Trophoblast cell (in vitro differentiated cells and primary cell): ENCODE data around the gene COG1.
A peak's percentile ranks its signal among the peaks of the same experiment; 100 is the strongest.

ENCODE experiments used
- DNase-seq, 2 donors: peaks; one replicate each; pipeline ENCODE4 v3.0.0-alpha.2; 2016
- H2AFZ ChIP-seq: 2 replicates; pipeline ENCODE4 v1.6.1; 2013; ENCODE audit warnings: low read length, moderate library complexity, mild to moderate bottlenecking; ENCODE audit not compliant: insufficient read depth, poor library complexity
- H2AK5ac ChIP-seq: 2 replicates; pipeline ENCODE4 v1.6.1; 2013; ENCODE audit warnings: mild to moderate bottlenecking, low read length
- H2BK120ac ChIP-seq: 2 replicates; pipeline ENCODE4 v1.6.1; 2013; ENCODE audit warnings: low read length, mild to moderate bottlenecking, moderate library complexity; ENCODE audit not compliant: insufficient read depth, poor library complexity
- H2BK12ac ChIP-seq: 2 replicates; pipeline ENCODE4 v1.6.1; 2013; ENCODE audit warnings: mild to moderate bottlenecking, low read length, moderate library complexity
- H2BK5ac ChIP-seq: 2 replicates; pipeline ENCODE4 v1.6.1; 2013; ENCODE audit warnings: low read length, low read depth, moderate library complexity, mild to moderate bottlenecking; ENCODE audit not compliant: poor library complexity
- H3K14ac ChIP-seq: 2 replicates; pipeline ENCODE4 v1.6.1; 2013; ENCODE audit warnings: mild to moderate bottlenecking, low read length
- H3K18ac ChIP-seq: 2 replicates; pipeline ENCODE4 v1.6.1; 2013; ENCODE audit warnings: mild to moderate bottlenecking, low read length
- H3K23ac ChIP-seq: 2 replicates; pipeline ENCODE4 v1.6.1; 2013; ENCODE audit warnings: low read length
- H3K27ac ChIP-seq: 2 replicates; pipeline ENCODE4 v1.5.1; 2013; ENCODE audit warnings: low read depth, mild to moderate bottlenecking, inconsistent platforms, low read length, moderate library complexity
- H3K27me3 ChIP-seq: 2 replicates; pipeline ENCODE4 v1.6.1; 2013; ENCODE audit warnings: inconsistent platforms, mild to moderate bottlenecking, low read length, moderate library complexity; ENCODE audit not compliant: insufficient read depth
- H3K36me3 ChIP-seq, 2 experiments: 1 replicate in 1 of 2; 2 replicates in 1 of 2; pipeline ENCODE4 v1.6.1; 2013; ENCODE audit warnings: low read length in 2 of 2, mild to moderate bottlenecking in 2 of 2, moderate library complexity in 1 of 2; ENCODE audit not compliant: insufficient read depth in 2 of 2, control insufficient read depth in 1 of 2
- H3K4ac ChIP-seq: 2 replicates; pipeline ENCODE4 v1.6.1; 2013; ENCODE audit warnings: low read depth, mild to moderate bottlenecking, low read length, moderate library complexity
- H3K4me1 ChIP-seq, 2 experiments: 1 replicate in 1 of 2; 2 replicates in 1 of 2; pipeline ENCODE4 v1.6.1; 2013; ENCODE audit warnings: low read length in 2 of 2, mild to moderate bottlenecking in 2 of 2, moderate library complexity in 1 of 2; ENCODE audit not compliant: insufficient read depth in 2 of 2, control insufficient read depth in 1 of 2
- H3K4me2 ChIP-seq: 2 replicates; pipeline ENCODE4 v1.6.1; 2013; ENCODE audit warnings: inconsistent platforms, mild to moderate bottlenecking, low read length, moderate library complexity
- H3K4me3 ChIP-seq: 2 replicates; pipeline ENCODE4 v1.5.1; 2013; ENCODE audit warnings: mild to moderate bottlenecking, low read depth, low read length, inconsistent platforms
- H3K79me1 ChIP-seq: one replicate; pipeline ENCODE4 v1.6.1; 2013; ENCODE audit warnings: low read length
- H3K79me2 ChIP-seq: 2 replicates; pipeline ENCODE4 v1.6.1; 2013; ENCODE audit warnings: low read length, mild to moderate bottlenecking; ENCODE audit not compliant: control insufficient read depth, insufficient read depth, poor library complexity
- H3K9ac ChIP-seq: 2 replicates; pipeline ENCODE4 v1.6.1; 2013; ENCODE audit warnings: mild to moderate bottlenecking, low read length
- H3K9me3 ChIP-seq: 2 replicates; pipeline ENCODE4 v1.6.1; 2013; ENCODE audit warnings: low read depth, mild to moderate bottlenecking, control low read depth, inconsistent platforms, low read length; ENCODE audit not compliant: insufficient read depth
- H4K12ac ChIP-seq: 2 replicates; pipeline ENCODE4 v1.6.1; 2013; ENCODE audit warnings: low read depth, mild to moderate bottlenecking, low read length, moderate library complexity
- H4K8ac ChIP-seq: 2 replicates; pipeline ENCODE4 v1.6.1; 2013; ENCODE audit warnings: low read depth, mild to moderate bottlenecking, low read length, moderate library complexity
- H4K91ac ChIP-seq: one replicate; pipeline ENCODE4 v1.6.1; 2013; ENCODE audit warnings: low read depth, mild to moderate bottlenecking, low read length, moderate library complexity
- WGBS: extraction: QIAGEN DNeasy Blood & Tissue Kit; methylation state at CpG from one replicate; pipeline ENCODE4 v1.1.7; 2013; ENCODE audit warnings: missing lambda C conversion rate; ENCODE audit not compliant: insufficient read length, insufficient coverage; ENCODE audit errors: extremely low coverage; 5-methylcytosine and 5-hydroxymethylcytosine counted together

Gene COG1

GRCh38 chr17:73230088-73230487 is 37.2 kb downstream of the COG1 start:
- Histone ChIP-seq H3K79me2 (peaks cover 21% of the 10 kb centered on the region), H4K91ac (no peak overlapping the region), H3K4me1 (peaks cover 2% of the 10 kb centered on the region in 2 experiments), H3K18ac (no peak overlapping the region), H3K23ac (no peak overlapping the region), H2BK12ac (peak overlapping the region; percentile 13), H3K27me3 (no peaks in the 10 kb centered on the region), H2BK120ac (no peak overlapping the region), H3K9ac (no peak overlapping the region), H4K12ac (peak overlapping the region; percentile 26), H3K36me3 (peaks cover 0 to 6% of the 10 kb centered on the region in 2 experiments), H2AK5ac (no peak overlapping the region), H3K79me1 (peaks cover 10% of the 10 kb centered on the region), H2BK5ac (no peak overlapping the region), H3K4me3 (no peak overlapping the region), H3K4ac (peak overlapping the region; percentile 92), H3K14ac (no peak overlapping the region), H4K8ac (no peak overlapping the region), H2AFZ (no peak overlapping the region), H3K9me3 (no peaks in the 10 kb centered on the region), H3K27ac (no peak overlapping the region), H3K4me2 (no peak overlapping the region)
- no CpG with 5 or more reads among the region's 6 CpGs for WGBS
- DNase-seq: no peak

GRCh38 chr17:73231395-73231794 is 38.5 kb downstream of the COG1 start:
- peaks cover 21% of the 10 kb centered on the region for H3K79me2 ChIP-seq

GRCh38 chr17:73231841-73232586 is 39.2 kb downstream of the COG1 start:
- H3K79me1 ChIP-seq: peaks cover 10% of the 10 kb centered on the region
- peak overlapping the region; percentile 79 for H4K12ac ChIP-seq
- peak overlapping the region; percentile 97 for H3K4me2 ChIP-seq
- peak overlapping the region; percentile 75 for H4K91ac ChIP-seq
- peak overlapping the region; percentile 91 for H3K9ac ChIP-seq
- H3K4me1 ChIP-seq: peaks cover 2% of the 10 kb centered on the region in 2 experiments
- H4K8ac ChIP-seq: peak overlapping the region; percentile 82
- peaks cover 10 to 11% of the 10 kb centered on the region in 2 experiments for H3K36me3 ChIP-seq
- peak; percentile 92 to 97 for DNase-seq
- WGBS: no CpG with 5 or more reads among the region's 63 CpGs
- H3K79me2 ChIP-seq: peaks cover 21% of the 10 kb centered on the region
- H2AFZ ChIP-seq: peak overlapping the region; percentile 71
- no peaks in the 10 kb centered on the region for H3K27me3 ChIP-seq
- H3K4me3 ChIP-seq: peak overlapping the region; percentile 95
- H3K23ac ChIP-seq: no peak overlapping the region
- peak overlapping the region; percentile 58 for H3K14ac ChIP-seq
- peak overlapping the region; percentile 45 for H2AK5ac ChIP-seq
- H2BK5ac ChIP-seq: peak overlapping the region; percentile 59
- H3K27ac ChIP-seq: peak overlapping the region; percentile 68
- H2BK12ac ChIP-seq: peak overlapping the region; percentile 17
- H3K4ac ChIP-seq: peak overlapping the region; percentile 87
- peak overlapping the region; percentile 87 for H3K18ac ChIP-seq
- no peaks in the 10 kb centered on the region for H3K9me3 ChIP-seq
- peak overlapping the region; percentile 39 for H2BK120ac ChIP-seq

More at GRCh38 chr17:73231395-73231794, 38.5 kb downstream of the COG1 start:
- no CpG with 5 or more reads among the region's 20 CpGs for WGBS
- H3K4me2 ChIP-seq: peak overlapping the region; percentile 97
- no peak overlapping the region for H2BK12ac ChIP-seq
- H3K4me1 ChIP-seq: peaks cover 2% of the 10 kb centered on the region in 2 experiments
- peak overlapping the region; percentile 75 for H4K91ac ChIP-seq
- H3K79me1 ChIP-seq: peaks cover 10% of the 10 kb centered on the region
- peaks cover 5 to 6% of the 10 kb centered on the region in 2 experiments for H3K36me3 ChIP-seq
- no peak overlapping the region for H3K23ac ChIP-seq
- peak overlapping the region; percentile 59 for H2BK5ac ChIP-seq
- no peaks in the 10 kb centered on the region for H3K27me3 ChIP-seq
- no peak overlapping the region for H3K18ac ChIP-seq
- H3K4me3 ChIP-seq: peak overlapping the region; percentile 95
- H2AFZ ChIP-seq: peak overlapping the region; percentile 71
- DNase-seq: peak in 1 of 2 donors; percentile 25
- H2AK5ac ChIP-seq: no peak overlapping the region
- H3K27ac ChIP-seq: peak overlapping the region; percentile 68
- peak overlapping the region; percentile 87 for H3K4ac ChIP-seq
- H3K14ac ChIP-seq: peak overlapping the region; percentile 45
- H4K8ac ChIP-seq: peak overlapping the region; percentile 42
- H4K12ac ChIP-seq: peak overlapping the region; percentile 79
- peak overlapping the region; percentile 91 for H3K9ac ChIP-seq
- H2BK120ac ChIP-seq: peak overlapping the region; percentile 39
- no peaks in the 10 kb centered on the region for H3K9me3 ChIP-seq

- peak overlapping the region; percentile 62 for H2BK5ac ChIP-seq
- peak overlapping the region; percentile 71 for H2AFZ ChIP-seq
- H3K4ac ChIP-seq: peak overlapping the region; percentile 66
- H3K36me3 ChIP-seq: peaks cover 13 to 16% of the 10 kb centered on the region in 2 experiments
- H3K14ac ChIP-seq: peak overlapping the region; percentile 72
- peak overlapping the region; percentile 18 for H2BK120ac ChIP-seq
- no peak overlapping the region for H3K27ac ChIP-seq
- H4K8ac ChIP-seq: peak overlapping the region; percentile 79
- peak in 1 of 2 donors; percentile 34 for DNase-seq
- H4K12ac ChIP-seq: peak overlapping the region; percentile 66
- no peaks in the 10 kb centered on the region for H3K9me3 ChIP-seq
- H3K9ac ChIP-seq: peak overlapping the region; percentile 96
- no peaks in the 10 kb centered on the region for H3K27me3 ChIP-seq
- WGBS: no CpG with 5 or more reads among the region's 48 CpGs
- H3K79me2 ChIP-seq: peaks cover 21% of the 10 kb centered on the region
- H3K23ac ChIP-seq: no peak overlapping the region
- peaks cover 2% of the 10 kb centered on the region in 2 experiments for H3K4me1 ChIP-seq
- H2AK5ac ChIP-seq: no peak overlapping the region
- peaks cover 10% of the 10 kb centered on the region for H3K79me1 ChIP-seq
- H4K91ac ChIP-seq: peak overlapping the region; percentile 65
- no peak overlapping the region for H2BK12ac ChIP-seq
- peak overlapping the region; percentile 96 for H3K4me2 ChIP-seq
- H3K4me3 ChIP-seq: peak overlapping the region; percentile 92
- H3K18ac ChIP-seq: peak overlapping the region; percentile 78
Observed at GRCh38 chr17:73232587-73233373, 39.9 kb downstream of the COG1 start.
